HG03442 (cell line): Measurements from ENCODE around the gene TBC1D5.
"Not testable (repeated sequence)": the region's sequence is repeated elsewhere in the genome, so short reads cannot be mapped to it uniquely, and the experiment has no call there.

Experiments
- ATAC-seq: cut with Tn5 transposase; IDR thresholded peaks from one replicate; pipeline ENCODE4 v1.9.1; 2021; ENCODE audit warnings: mild to moderate bottlenecking, moderate library complexity; ENCODE audit not compliant: unreplicated experiment

TBC1D5 gene

DNA sequence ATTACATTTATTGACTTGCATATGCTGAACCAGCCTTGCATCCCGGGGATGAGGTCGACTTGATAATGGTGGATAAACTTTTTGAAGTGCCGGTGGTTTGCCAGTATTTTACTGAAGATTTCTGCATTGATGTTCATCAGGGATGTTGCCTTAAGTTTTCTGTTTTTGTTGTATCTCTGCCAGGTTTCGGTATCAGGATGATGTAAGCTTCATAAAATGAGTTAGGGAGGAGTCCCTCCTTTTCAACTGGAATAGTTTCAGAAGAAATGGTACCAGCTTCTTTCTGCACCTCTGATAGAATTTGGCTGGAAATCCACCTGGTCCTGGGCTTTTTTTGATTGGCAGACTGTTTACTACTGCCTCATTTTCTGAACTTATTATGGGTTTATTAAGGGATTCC, 250.8 kb downstream of the TBC1D5 start:
- ATAC-seq, result no peak

GRCh38 chr3:17491190-17491589, 251.2 kb downstream of the TBC1D5 start:
- not testable (repeated sequence) for ATAC-seq

DNA sequence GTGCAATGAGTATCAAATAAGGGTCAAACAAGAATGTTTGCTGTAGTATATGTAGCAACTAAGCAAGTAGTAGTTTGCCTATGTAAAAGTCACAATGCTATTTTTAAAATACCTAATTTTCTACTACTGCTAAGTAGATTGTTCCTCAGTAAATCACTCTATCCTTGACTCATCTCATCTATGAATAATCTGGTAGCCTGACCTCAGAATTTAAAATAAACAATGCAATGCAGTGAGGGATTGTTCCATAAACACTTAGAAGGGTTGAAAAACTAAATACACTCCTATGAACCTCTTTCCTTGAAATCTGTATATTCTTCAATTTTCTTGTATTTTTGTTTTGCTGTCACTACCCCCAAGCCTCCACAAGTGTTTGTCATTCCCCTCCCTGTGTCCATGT, 253.3 kb downstream of the TBC1D5 start:
- no peak for ATAC-seq

DNA sequence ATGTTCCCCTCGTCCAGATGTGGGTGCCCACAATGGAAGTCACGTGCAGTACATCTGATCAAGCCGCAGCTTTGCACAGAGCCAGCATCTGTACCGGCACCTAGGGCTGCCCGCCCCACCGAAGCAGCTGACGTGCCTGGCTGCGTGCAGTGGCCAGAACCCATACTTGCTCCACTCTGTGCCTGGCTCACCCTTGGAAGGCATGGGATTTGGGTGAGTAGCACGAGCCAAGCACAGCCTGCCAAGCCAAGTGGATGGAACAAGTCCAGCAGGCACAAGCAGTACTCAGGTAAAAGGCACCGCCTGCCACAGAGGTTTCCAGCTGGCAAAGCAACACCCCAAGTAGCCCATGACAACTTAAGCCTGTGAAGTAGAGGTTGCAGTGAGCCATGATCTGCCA, 261.3 kb downstream of the TBC1D5 start:
- no peak for ATAC-seq

- no peak for ATAC-seq
Observed at GRCh38 chr3:17479681-17480405, 262.6 kb downstream of the TBC1D5 start.

DNA sequence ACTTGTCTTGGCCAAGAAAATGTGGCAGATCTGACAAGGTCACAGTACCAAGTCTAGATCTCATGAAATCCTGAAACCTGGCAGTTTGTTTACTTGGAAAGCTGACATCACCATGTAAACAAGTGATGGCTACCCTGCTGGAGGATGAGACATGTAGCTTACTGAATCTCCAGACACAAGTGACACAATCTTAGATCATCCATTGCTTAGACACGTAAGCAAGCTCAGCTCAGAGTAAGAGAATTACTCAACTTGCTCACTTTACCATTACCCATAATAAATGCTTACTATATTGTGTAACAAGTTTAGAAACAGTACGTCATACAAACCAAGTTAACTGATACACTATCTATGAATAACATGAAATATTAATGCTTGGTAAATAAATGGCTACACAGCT, 263.8 kb downstream of the TBC1D5 start:
- no peak for ATAC-seq

GRCh38 chr3:17473761-17474160, 268.7 kb downstream of the TBC1D5 start:
- no peak for ATAC-seq

DNA sequence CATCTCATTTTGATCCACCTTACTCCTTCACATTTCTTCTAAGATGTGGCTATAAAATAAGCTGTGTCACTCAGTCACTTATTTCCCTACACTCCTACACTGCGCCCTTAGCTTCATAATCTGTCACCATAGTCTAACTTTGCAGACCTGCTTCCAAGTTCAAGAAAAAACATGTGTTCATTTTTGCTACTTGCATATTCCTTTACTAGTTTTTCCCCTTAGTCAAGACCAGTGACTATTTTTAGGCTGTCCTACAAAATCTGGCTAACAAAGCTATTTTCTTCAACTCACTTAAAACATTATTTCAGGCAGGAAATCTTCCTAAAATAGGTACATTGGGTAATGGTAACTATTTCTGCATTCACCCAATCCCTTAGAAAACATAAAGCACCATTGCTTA, 272.5 kb downstream of the TBC1D5 start:
- ATAC-seq, result no peak

DNA sequence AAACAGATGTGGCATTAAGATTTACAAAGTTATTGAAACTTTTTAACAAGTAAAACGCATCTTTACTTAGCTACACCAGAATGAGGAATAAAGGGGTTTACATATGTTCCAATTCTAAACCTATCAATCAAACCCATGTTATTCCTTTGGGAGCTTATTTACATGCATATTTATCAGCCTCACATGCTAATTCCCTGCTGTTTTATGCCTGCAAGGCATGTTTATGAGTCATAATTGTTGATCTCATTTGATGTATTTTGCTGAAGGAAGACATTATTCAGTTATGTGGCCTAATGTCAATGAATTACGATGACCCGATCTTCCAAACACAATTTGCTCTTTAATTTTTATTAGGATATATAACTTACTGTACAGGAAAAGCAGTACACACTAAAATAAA, 272.9 kb downstream of the TBC1D5 start:
- no peak for ATAC-seq

DNA sequence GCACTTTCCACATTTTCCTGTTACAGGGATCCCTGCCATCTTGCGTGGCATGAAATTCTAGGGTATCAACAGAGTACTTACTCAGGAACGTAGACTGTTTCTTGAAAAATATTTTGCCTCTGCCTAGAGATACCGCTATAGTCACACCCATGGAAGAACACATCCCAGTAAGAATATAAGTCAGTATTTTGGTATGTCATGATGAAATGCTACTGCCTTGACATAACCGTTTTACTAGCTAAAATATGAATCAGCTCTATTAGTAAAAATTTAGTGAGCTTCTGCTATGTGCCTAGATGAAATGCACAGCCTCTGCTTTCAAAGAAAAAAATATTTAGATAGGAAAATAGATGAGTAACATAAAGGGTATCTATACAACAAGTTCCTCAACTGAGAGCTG, 276.4 kb downstream of the TBC1D5 start:
- ATAC-seq, result no peak

DNA sequence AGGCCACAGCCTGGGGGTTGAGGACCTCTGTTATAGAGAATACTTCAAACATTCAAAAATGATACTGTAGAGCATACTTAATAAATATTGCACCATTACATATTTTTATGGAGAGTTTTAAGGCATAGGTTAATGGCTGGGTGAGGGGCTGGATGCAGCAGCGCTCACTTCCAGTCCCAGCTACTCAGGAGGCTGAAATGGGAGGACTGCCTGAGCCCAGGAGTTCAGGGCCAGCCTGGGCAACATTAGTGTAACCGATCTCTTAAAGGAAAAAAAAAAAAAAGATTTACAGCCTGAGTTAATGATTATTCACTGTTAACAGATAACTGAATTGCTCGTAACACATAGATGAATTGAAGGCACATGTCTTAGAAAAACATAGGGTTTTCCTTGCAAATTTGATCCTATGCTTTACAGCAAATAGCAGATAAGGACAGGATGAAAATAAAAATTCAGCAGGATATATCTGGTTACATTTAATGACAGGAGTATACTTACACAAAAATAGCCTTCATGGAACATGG, 282.9 kb downstream of the TBC1D5 start:
- no peak for ATAC-seq

DNA sequence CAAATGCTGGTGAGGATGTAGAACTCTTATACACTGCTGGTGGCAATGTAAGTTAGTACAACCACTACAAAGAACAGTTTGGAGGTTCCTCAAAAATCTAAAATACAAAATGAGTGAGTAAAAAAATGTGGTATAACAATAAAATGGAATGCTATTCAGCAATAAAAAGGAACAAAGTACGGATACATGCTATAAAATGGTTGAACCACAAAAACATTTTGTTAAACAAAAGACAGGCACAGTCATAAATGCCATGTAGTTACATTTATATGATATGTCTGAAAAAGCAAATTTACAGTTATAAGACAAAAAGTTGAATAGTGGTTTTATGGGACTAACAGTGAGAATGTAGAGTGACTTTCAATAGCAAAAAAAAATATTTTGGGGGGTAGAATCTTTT, 285.8 kb downstream of the TBC1D5 start:
- ATAC-seq, result no peak

DNA sequence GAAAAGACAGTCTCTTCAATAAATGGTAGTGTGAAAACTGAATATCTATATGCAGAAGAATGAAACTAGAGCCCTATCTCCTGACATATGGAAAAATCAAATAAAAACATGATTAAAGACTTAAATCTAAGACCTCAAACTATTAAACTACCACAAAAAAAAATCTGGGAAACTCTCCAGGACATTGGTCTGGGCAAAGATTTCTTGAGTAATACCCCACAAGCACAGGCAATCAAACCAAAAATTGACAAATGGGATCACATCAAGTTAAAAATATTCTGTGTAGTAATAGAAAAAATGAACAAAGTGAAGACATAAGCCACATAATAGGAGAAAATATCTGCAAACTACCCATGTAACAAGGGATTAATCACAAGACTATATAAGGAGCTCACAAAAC, 286.4 kb downstream of the TBC1D5 start:
- no peak for ATAC-seq

DNA sequence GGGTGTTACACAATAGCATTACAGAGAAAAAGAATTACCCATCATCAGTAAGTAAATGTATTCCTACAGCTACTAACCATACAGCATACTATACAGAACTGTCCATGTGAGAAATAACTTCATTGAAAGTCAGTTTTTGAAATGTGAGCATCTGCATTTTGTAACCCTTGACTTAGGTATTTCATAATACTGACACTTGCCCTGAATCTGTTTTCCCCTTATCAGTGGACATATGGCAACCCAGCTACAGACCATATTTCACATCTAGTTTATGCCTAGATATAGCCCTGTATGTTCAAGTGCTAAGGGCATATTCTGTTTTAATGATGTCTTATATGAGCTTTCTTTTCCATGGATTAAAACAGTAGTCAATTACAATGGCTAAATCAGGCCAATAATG, 297.6 kb downstream of the TBC1D5 start:
- ATAC-seq, result no peak

DNA sequence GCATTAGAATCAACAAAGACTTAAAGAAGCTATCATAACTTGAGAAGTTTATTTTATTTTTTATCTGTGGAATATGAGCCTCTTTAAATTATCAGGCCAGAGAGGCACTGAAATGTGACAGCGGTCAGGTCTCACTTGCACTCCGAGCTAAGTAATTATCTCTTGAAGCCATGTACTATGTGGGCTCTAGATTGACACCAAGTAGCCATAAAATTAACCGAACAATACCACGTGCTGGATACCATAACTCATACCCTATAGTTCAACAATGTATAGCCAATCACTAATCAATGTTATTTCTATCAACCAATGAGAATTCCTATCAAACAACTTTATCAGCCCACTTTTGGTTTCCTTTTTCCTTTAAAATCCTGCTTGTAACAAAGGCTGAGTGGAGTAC, 299.3 kb downstream of the TBC1D5 start:
- no peak for ATAC-seq

DNA sequence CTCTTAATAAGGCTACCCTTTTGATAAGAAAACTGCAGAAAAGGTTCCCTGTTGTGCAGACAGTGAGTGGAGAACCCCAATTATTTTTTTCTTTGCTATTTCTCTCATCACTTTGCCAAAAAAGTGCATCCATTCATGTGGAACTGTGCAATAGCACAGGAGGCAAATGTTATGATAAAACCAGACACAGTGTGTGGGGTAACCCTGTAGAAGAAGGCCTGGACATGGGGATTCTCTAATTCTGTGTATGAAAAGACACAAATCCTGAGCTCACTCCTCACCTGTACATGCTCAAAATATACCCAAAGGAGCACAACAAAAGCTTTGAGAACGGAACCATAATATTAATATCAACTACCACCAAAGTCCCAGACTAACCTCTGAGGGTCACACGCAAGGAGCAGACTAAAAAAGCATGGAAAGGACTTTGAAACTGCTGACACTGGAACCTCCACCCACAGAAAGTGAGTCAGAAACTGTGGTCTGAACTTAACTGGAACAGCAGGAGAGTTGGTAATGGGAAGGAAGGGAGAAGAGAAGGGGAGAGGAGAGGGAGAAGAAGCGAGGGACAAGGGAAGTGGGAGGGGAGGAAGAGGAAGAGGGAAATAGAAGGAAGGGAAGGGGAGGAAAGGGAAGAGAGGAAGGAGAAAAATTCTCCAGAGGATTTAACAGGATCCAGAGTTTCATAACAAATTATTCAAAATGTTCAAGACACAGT, 299.9 kb downstream of the TBC1D5 start:
- ATAC-seq, result no peak

- no peak for ATAC-seq
Observed at GRCh38 chr3:17433876-17434275, 308.6 kb downstream of the TBC1D5 start.

DNA sequence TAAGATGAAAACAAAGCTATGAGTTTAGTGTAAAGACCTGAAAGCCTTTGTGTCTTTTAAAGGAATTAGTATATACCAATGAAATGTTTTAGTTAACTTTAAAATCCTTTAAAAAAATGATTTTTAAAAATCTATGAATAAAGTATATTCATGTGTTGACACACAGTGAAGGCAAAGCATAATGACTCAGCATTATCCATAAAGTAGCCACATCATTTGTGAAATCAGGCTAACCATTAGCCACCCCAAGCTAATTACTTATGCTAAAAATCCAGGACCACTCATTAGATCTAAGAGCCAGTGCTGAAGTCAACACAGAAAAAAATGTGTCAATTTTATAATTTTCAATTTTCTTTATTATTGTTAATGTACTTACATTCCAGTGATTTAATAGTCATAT, 310.2 kb downstream of the TBC1D5 start:
- no peak for ATAC-seq

DNA sequence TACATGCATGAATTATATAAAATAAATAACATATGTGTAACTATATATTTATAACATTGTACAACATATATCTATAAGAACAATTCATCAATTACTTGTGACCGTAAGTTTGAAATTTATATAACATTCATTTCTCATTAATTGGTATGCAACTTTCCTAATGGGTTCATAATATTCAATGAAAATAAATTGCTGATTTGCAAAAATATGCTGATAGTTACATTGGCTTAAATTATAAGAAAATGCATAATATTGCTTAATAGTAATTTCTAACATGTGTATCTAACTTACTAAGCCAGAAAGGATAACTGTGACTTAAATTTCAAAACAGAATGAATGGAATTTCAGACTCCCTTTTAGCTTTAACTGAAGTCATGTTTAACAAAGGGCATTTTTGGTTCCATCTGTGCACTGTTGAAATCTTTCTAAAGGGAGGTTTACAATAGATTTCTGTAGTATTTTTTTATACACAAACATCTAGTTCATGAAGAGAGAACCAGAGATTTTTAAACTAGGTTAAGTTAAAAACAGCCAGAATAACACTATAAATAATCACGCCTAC, 310.9 kb downstream of the TBC1D5 start:
- no peak for ATAC-seq

GRCh38 chr3:17431004-17431403, 311.4 kb downstream of the TBC1D5 start:
- peak; percentile 59 for ATAC-seq

GRCh38 chr3:17430582-17430981, 311.8 kb downstream of the TBC1D5 start:
- no peak for ATAC-seq
